RCC 7860 (cell line): ENCODE measurements around the gene ZNF296.

ENCODE experiments used
- DNase-seq: peaks from one replicate; pipeline ENCODE4 v3.0.0-alpha.2; 2015; ENCODE audit warnings: low spot score
- FAIRE-seq: peaks from 2 replicates; lab custom pipeline; 2012; peaks lifted over from hg19 to GRCh38; lab: Jason Lieb, UNC

The ZNF296 gene

GRCh38 chr19:45090034-45090433 is 13.8 kb upstream of the ZNF296 start:
- DNase-seq (no peak), FAIRE-seq (no peak)

- no peak for FAIRE-seq
- no peak for DNase-seq
Observed at GRCh38 chr19:45087531-45087930, 11.3 kb upstream of the ZNF296 start.

- no peak for DNase-seq
- no peak for FAIRE-seq
Observed at GRCh38 chr19:45086480-45086879, 10.2 kb upstream of the ZNF296 start.

- no peak for FAIRE-seq
- no peak for DNase-seq
Observed at GRCh38 chr19:45082170-45082569, 5.9 kb upstream of the ZNF296 start.

- DNase-seq (no peak), FAIRE-seq (no peak)
Observed at GRCh38 chr19:45079911-45080370, 3.7 kb upstream of the ZNF296 start.

GRCh38 chr19:45079063-45079910 is 3.0 kb upstream of the ZNF296 start, which contains the start of gene GEMIN7:
Gene GEMIN7, plus strand, starts transcription at chr19:45079260. Its CDS starts 10,855 bp downstream, at chr19:45090115.
- no peak for FAIRE-seq
- peak; percentile 48 for DNase-seq

- DNase-seq: no peak
- no peak for FAIRE-seq
Observed at GRCh38 chr19:45078390-45079062, 2.2 kb upstream of the ZNF296 start.

- no peak for FAIRE-seq
- no peak for DNase-seq
Observed at GRCh38 chr19:45076851-45077730, 813 bp upstream of the ZNF296 start.

GRCh38 chr19:45075301-45076028 is 813 bp downstream of the ZNF296 start:
- FAIRE-seq: no peak

GRCh38 chr19:45074744-45075300 is 1.5 kb downstream of the ZNF296 start:
- FAIRE-seq: no peak
- DNase-seq: no peak

More at GRCh38 chr19:45075301-45076028, 813 bp downstream of the ZNF296 start:
- DNase-seq: peak; percentile 63

GRCh38 chr19:45071969-45072790 is 4.1 kb downstream of the ZNF296 start:
- no peak for DNase-seq
- no peak for FAIRE-seq

- no peak for FAIRE-seq
- DNase-seq: no peak
Observed at GRCh38 chr19:45071545-45071938, 4.7 kb downstream of the ZNF296 start.

GRCh38 chr19:45070861-45071544 is 5.3 kb downstream of the ZNF296 start:
- FAIRE-seq: no peak

GRCh38 chr19:45070214-45070613 is 6.1 kb downstream of the ZNF296 start:
- no peak for DNase-seq
- no peak for FAIRE-seq

More at GRCh38 chr19:45070861-45071544, 5.3 kb downstream of the ZNF296 start:
- no peak for DNase-seq

- DNase-seq (no peak), FAIRE-seq (no peak)
Observed at GRCh38 chr19:45069056-45069455, 7.2 kb downstream of the ZNF296 start.

GRCh38 chr19:45068041-45068440 is 8.2 kb downstream of the ZNF296 start:
- FAIRE-seq: no peak
- DNase-seq: no peak

- FAIRE-seq: no peak
- no peak for DNase-seq
Observed at GRCh38 chr19:45066921-45067661, 9.2 kb downstream of the ZNF296 start.
